ENCODE results near the gene CAND2.
A peak's percentile ranks its signal among the peaks of the same experiment; 100 is the strongest.

CAND2 gene

DNA sequence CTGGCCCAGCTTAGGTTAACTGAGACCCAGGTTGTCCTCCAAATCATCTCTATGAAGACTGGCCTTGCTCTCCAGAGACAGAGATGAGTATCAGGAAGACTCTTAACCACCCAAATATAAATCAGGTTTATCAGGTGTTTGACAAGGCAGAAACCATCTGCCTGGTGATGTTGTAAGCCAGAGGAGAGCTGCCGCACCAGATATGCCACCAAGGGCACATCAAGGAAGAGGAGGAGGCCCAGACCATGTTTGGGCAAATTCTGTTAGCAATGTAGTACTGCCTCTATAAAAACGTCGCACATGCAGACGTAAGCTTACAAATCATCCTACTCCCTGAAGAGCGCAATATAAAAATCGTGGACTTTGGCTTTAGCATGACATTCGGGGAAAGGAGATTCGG is 65.9 kb downstream of the CAND2 start:
- H3K4me3 ChIP-seq (ENCODE audit: low read depth, low read length) = no peak overlapping the region
- in situ Hi-C loops (cut with HindIII; ENCODE audit: low sequenced_read_pairs) = no loop called here
- no peak for DNase-seq (ENCODE audit: low read depth)
- TF ChIP-seq, protein P1, sequence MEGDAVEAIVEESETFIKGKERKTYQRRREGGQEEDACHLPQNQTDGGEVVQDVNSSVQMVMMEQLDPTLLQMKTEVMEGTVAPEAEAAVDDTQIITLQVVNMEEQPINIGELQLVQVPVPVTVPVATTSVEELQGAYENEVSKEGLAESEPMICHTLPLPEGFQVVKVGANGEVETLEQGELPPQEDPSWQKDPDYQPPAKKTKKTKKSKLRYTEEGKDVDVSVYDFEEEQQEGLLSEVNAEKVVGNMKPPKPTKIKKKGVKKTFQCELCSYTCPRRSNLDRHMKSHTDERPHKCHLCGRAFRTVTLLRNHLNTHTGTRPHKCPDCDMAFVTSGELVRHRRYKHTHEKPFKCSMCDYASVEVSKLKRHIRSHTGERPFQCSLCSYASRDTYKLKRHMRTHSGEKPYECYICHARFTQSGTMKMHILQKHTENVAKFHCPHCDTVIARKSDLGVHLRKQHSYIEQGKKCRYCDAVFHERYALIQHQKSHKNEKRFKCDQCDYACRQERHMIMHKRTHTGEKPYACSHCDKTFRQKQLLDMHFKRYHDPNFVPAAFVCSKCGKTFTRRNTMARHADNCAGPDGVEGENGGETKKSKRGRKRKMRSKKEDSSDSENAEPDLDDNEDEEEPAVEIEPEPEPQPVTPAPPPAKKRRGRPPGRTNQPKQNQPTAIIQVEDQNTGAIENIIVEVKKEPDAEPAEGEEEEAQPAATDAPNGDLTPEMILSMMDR (IDR thresholded peaks at IDR 0.05; ENCODE audit: low read depth, low read length, missing control alignments) = no peak

DNA sequence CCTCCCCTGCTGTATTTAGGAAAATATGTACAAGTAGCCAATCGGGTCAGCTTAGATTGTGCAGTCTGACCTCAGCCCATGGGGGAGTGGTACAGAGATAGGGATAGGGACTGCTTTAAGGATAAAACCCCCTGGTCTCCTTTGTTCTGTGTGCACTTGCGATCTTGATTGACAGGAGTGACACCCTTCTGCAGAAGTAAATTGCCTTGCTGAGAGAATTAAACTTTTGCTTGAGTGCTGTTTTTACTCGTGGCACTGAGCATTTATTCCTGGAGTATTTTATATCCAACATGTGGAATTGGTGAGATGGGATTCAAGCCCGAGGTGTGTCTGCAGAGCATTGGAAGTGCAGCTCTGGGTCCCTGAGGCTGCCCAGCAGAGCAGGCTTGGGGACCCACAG is 68.8 kb downstream of the CAND2 start:
- in situ Hi-C loops (cut with HindIII; ENCODE audit: low sequenced_read_pairs) = no loop called here
- no peak for DNase-seq (ENCODE audit: low read depth)
- no peak overlapping the region for H3K4me3 ChIP-seq (ENCODE audit: low read depth, low read length)
- TF ChIP-seq, protein P1 (IDR thresholded peaks at IDR 0.05; ENCODE audit: low read depth, low read length, missing control alignments) = no peak

DNA sequence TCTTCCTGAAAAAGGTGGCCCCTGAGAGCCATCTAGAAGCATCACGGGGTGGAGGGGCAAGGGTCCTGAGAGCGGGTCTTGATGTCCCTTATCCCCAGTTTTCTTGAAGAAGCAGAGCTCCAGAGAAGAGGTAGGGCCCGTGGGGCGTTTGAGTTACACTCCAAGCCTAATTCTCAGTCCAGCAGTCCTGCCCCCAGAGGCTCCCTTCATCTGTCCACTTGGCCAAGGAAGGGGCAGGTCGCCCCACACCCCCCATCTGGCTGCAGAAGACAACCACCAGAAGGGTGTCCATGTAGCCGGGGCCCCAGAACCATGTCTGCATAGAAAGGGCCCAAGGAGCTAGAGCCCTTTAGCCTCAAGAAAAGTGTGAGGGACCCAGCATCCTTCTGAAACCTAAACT is 70.4 kb downstream of the CAND2 start:
- DNase-seq (ENCODE audit: low read depth) = no peak
- in situ Hi-C loops (cut with HindIII; ENCODE audit: low sequenced_read_pairs) = no loop called here
- TF ChIP-seq, protein P1 (IDR thresholded peaks at IDR 0.05; ENCODE audit: low read depth, low read length, missing control alignments) = no peak
- H3K4me3 ChIP-seq (ENCODE audit: low read depth, low read length) = no peak overlapping the region

DNA sequence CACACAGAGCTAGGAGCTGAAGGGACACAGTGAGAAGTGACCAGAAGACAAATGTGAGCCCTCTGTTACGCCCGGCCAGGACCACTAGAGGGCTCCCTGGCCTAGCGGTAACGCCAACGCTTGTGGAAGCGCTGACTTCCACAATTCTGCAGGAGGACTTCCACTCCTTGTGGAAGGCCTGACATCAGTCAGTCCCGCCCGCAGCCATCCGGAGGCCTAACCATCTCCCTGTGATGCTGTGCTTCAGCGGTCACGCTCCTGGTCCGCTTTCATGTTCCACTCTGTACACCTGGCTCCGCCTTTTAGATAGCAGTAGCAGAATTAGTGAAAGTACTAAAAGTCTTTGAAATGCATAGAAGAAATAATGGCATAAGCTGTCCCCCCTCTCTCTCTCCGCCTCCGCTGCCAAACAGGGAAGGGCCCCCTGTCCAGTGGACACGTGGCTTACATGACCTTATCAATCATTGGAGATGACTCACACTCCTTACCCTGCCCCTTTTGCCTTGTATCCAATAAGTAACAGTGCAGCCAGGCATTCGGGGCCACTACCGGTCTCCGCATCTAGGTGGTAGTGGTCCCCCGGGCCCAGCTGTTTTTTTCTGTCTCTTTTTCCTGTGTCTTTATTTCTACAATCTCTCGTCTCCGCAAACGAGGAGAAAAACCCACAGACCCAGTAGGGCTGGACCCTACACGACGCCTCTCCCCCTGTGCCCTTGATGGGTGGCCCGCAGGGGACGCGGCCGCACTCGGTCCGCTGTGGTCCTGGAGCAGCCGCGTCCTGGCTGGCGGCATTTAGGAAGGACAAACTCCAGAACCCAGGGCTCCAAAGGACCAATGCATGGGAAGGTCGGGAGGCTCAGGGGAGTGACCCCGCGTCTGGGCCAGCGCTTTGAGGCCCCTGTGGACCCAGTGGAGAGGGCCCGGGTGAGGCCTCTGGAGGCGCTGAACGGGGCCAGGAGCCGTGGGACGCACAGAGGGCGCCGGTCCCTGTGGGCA is 71.9 kb downstream of the CAND2 start:
- DNase-seq (ENCODE audit: low read depth) = peak; percentile 53
- H3K4me3 ChIP-seq (ENCODE audit: low read depth, low read length) = no peak overlapping the region
- in situ Hi-C loops (cut with HindIII; ENCODE audit: low sequenced_read_pairs) = no loop called here
- TF ChIP-seq, protein P1 (IDR thresholded peaks at IDR 0.05; ENCODE audit: low read depth, low read length, missing control alignments) = peak; percentile 95

DNA sequence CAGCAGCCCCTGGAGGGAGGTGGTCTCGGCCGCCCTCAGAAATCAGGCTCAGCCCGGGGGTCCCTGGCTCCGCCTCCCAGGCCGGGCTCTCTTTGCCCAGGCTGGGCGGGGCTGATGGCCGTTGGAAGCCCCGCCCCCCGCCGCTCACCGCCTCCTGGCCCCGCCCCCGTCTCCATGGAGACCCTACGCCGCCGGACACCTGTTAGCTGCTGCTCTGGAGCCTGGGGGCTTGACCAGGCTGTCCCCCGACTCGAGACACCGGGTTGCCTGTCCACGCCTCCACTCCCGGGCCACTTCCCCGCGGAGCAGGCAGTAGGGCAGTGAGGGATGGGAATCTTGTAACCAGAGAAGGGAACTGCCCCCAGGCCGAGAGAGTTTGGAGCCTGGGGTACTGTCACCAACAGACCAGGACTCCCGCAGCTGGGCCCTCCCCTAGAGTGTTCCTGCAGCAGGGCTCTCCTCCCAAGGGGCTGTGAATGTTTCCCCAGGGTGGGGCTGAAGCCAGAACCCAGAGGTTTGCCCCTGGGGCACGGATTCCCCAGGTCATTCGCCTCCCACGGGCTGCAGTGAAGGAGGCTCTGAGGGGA is 72.6 kb downstream of the CAND2 start:
- in situ Hi-C loops (cut with HindIII; ENCODE audit: low sequenced_read_pairs) = no loop called here
- no peak overlapping the region for H3K4me3 ChIP-seq (ENCODE audit: low read depth, low read length)

DNA sequence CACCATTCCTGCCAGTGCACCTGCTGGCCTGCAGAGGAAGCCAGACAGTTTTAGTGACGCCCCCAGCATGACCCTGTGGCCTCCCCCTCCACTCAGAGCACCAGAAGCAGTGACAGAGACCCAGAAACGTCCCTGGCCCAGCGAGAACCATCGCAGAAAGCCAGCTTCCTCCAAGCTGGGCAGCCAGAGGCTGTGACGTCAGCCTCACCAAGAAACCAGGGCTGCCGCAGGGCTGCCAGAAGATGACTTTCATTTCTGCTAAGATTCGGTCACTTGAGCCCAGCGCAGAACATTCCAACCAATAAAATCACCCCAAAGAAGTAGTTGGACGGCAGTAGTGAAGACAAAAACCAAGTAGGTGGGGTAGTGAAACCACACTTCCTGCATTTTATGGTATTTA is 74.5 kb downstream of the CAND2 start:
- no peak for DNase-seq (ENCODE audit: low read depth)
- H3K4me3 ChIP-seq (ENCODE audit: low read depth, low read length) = no peak overlapping the region
- in situ Hi-C loops (cut with HindIII; ENCODE audit: low sequenced_read_pairs) = no loop called here
- TF ChIP-seq, protein P1 (IDR thresholded peaks at IDR 0.05; ENCODE audit: low read depth, low read length, missing control alignments) = no peak

More for the DNA sequence above, 72.6 kb downstream of the CAND2 start:
- TF ChIP-seq, protein P1 (IDR thresholded peaks at IDR 0.05; ENCODE audit: low read depth, low read length, missing control alignments) = no peak
- no peak for DNase-seq (ENCODE audit: low read depth)

Data from astrocyte of the cerebellum (primary cell).